Measurements from ENCODE around the gene EFTUD2.

The EFTUD2 gene

GRCh38 chr17:44910231-44911106 is 11.2 kb upstream of the EFTUD2 start:
- DNase-seq: no peak

- no peak for DNase-seq
Observed at GRCh38 chr17:44909681-44910144, 10.5 kb upstream of the EFTUD2 start.

GRCh38 chr17:44908761-44909326 is 9.6 kb upstream of the EFTUD2 start:
- no peak for DNase-seq

- no peak for DNase-seq
Observed at GRCh38 chr17:44907729-44908470, 8.7 kb upstream of the EFTUD2 start.

- no peak for DNase-seq
Observed at GRCh38 chr17:44906763-44907728, 7.8 kb upstream of the EFTUD2 start.

GRCh38 chr17:44906010-44906646 is 6.9 kb upstream of the EFTUD2 start:
- DNase-seq: peak in 1 of 2 experiments; percentile 29

- no peak for DNase-seq
Observed at GRCh38 chr17:44905006-44906000, 6.1 kb upstream of the EFTUD2 start.

- no peak for DNase-seq
Observed at GRCh38 chr17:44904001-44904984, 5.0 kb upstream of the EFTUD2 start.

- no peak for DNase-seq
Observed at GRCh38 chr17:44903012-44903685, 3.9 kb upstream of the EFTUD2 start.

GRCh38 chr17:44902135-44902760 is 3.0 kb upstream of the EFTUD2 start:
- no peak for DNase-seq

- peak; percentile 93 for DNase-seq
Observed at GRCh38 chr17:44901411-44901921, 2.2 kb upstream of the EFTUD2 start.

GRCh38 chr17:44900894-44901293 is 1.6 kb upstream of the EFTUD2 start:
- DNase-seq: peak; percentile 89 to 93

GRCh38 chr17:44898768-44899073 is 524 bp downstream of the EFTUD2 start:
- DNase-seq: peak; percentile 86 to 91

GRCh38 chr17:44894642-44895041 is 4.6 kb downstream of the EFTUD2 start:
- DNase-seq: no peak

- DNase-seq: no peak
Observed at GRCh38 chr17:44892250-44892649, 7.0 kb downstream of the EFTUD2 start.

GRCh38 chr17:44889003-44889402 is 10.2 kb downstream of the EFTUD2 start:
- no peak for DNase-seq

- DNase-seq: peak; percentile 93
Observed at GRCh38 chr17:44887971-44888954, 11.0 kb downstream of the EFTUD2 start.
